Fibroblast of mammary gland (primary cell): ENCODE measurements around the gene GSK3A.
"Not testable (repeated sequence)": the region's sequence is repeated elsewhere in the genome, so short reads cannot be mapped to it uniquely, and the experiment has no call there.

ENCODE experiments used
- DNase-seq: peaks from one replicate; pipeline ENCODE4 v3.0.0-alpha.2; 2010; ENCODE audit warnings: low read depth
- H3K4me3 ChIP-seq: 2 replicates; pipeline ENCODE4 v1.5.1; 2011; ENCODE audit warnings: low read depth, mild to moderate bottlenecking, low read length, moderate library complexity; ENCODE audit not compliant: control insufficient read depth
- TF ChIP-seq, protein P1 (sequence below): conservative IDR thresholded peaks from 2 replicates; pipeline ENCODE4 v1.5.1; 2011; ENCODE audit warnings: low read depth, low read length, inconsistent platforms; ENCODE audit not compliant: control insufficient read depth, insufficient read depth

The GSK3A gene

DNA sequence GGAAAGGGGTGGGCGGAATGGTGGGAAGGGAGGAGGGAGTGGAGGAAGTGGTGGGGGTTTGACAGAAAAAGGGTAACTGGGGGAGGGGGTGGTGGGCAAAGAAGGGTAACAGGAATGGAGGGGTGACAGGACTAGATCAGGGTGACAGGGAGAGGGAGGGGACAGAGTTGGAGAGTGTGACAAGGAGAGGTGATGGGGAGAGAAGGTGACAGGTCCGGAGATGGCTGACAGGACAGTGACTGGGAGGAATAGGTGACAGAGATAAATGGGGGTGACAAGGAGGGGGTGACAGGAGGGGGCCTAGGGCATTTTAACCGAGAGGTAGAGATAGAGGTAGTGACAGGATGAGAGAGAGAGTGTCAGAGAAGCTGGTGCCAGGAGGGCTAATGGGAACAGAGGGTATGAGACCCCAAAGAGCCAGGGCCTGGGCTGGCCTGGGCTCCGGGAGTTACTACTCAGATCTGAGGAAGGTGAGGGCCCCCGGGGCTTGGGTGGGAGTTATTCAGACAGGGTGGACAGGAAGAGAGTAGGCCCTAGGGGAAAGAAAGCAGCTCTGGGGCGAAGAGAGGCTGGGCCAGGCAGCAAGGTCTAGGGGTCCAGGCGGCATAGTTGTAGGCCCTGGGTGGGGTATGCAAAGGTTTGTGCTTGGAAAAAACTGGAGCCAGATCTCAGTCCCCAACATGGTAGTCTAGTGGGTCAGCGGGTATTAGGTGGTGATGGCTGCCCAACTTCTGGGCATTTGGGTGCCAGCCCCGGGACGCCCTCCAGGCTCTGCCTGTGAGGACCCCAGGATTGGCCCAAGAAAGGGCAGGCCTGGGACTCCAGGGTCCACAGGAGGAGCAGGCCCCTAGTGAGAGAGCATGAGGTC, 27.3 kb upstream of the GSK3A start:
- TF ChIP-seq, protein P1, sequence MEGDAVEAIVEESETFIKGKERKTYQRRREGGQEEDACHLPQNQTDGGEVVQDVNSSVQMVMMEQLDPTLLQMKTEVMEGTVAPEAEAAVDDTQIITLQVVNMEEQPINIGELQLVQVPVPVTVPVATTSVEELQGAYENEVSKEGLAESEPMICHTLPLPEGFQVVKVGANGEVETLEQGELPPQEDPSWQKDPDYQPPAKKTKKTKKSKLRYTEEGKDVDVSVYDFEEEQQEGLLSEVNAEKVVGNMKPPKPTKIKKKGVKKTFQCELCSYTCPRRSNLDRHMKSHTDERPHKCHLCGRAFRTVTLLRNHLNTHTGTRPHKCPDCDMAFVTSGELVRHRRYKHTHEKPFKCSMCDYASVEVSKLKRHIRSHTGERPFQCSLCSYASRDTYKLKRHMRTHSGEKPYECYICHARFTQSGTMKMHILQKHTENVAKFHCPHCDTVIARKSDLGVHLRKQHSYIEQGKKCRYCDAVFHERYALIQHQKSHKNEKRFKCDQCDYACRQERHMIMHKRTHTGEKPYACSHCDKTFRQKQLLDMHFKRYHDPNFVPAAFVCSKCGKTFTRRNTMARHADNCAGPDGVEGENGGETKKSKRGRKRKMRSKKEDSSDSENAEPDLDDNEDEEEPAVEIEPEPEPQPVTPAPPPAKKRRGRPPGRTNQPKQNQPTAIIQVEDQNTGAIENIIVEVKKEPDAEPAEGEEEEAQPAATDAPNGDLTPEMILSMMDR, result no peak
- DNase-seq, result no peak
- peak overlapping the region; percentile 76 for H3K4me3 ChIP-seq

DNA sequence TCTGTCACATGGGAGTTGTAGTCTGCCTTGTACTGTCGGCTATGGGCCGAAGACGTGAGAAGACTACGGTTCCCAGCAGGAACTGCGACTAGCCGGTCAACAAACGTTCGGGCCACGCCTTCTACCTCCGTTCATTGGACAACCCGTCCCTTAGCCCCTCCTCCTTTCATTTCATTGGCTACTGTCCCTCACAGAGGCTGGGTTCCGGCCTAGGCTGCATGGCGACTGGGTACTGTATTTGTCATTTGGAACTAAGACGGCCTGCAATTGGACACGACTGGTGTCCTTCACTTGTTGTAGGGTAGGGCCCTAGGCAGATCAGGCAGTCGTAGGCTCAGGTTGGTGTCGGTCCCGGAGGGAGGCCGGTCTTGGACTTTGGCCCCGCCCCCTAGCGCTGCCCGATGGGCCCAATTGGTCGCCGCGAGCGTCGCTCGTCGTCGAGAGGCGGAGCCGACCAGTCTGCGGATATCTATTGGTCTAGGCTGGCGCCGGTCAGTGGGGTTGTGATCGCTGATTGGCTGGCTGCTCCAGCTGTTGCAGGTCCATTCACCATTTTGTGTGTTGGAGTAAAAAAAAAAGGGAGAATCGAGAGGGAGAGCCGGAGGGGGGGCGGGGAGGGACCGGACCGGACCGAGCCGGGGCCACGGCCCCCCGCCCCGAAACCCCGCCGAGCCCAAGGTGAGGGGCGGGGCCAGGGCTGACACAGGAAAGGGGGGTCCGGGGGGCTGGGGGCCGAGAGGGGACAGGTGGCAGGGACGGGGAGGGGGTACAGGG, 26.5 kb upstream of the GSK3A start, which contains the start of gene CIC:
CIC (plus strand) TSS at position 549 of the 774 bp plus-strand sequence. CDS start 2,532 bp downstream, outside the sequence.
- DNase-seq, result peak; percentile 100
- peak within 1 kb of the TSS; percentile 88 for H3K4me3 ChIP-seq
- TF ChIP-seq, protein P1, result no peak

DNA sequence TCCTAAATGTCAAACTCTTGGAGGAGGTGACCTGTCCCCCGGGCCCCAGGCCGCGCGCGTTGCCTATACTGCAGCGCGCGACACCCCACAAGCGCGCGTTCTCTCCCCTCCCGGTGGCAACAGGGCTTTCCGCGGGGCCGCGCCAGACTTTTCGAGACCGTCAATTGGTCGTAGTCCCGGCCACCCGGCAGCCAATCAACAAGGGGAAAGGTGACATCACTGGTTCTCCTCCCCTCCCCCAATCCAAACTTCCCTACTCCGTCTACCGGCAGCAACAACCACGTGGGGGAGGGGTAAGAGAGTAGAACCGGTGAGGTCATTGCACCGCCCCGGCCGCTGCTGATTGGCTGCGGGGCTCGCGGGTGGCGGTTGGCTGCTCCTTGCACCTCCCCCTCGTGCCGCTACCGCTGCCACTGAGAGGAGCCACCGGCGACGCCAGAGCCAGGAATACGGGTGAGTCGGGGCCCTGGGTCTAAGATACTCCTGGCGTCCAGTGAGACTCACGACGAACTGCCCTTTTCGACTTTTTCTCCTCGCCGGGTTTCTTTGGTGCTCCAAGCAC, 25.8 kb upstream of the GSK3A start:
- DNase-seq, result peak; percentile 99
- H3K4me3 ChIP-seq, result peak overlapping the region; percentile 88
- TF ChIP-seq, protein P1, result no peak

DNA sequence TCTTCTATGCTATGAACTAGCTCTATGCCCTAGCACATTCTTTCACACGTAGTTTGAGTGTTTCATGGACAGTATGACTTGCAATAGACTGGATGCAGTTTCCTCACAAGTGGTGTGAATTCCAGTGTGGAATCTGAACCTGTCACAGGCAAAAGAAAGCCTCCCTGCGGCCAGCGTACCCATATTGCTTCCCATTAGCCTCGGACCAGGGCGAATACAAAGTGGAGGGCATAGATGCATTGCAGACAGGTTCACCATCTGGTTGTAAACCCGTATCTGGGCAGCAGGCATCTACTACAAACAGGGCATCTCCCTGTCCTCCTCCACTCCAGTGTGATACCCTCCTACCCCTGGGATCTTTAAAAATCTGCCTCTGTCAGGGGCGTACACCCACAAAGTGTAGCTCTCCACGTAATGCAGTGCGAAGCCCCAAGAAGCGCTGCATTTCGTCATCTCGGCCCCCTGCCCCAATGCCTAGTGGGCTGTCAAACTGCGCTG, 25.3 kb upstream of the GSK3A start:
- TF ChIP-seq, protein P1, result no peak
- peak overlapping the region; percentile 88 for H3K4me3 ChIP-seq
- no peak for DNase-seq

DNA sequence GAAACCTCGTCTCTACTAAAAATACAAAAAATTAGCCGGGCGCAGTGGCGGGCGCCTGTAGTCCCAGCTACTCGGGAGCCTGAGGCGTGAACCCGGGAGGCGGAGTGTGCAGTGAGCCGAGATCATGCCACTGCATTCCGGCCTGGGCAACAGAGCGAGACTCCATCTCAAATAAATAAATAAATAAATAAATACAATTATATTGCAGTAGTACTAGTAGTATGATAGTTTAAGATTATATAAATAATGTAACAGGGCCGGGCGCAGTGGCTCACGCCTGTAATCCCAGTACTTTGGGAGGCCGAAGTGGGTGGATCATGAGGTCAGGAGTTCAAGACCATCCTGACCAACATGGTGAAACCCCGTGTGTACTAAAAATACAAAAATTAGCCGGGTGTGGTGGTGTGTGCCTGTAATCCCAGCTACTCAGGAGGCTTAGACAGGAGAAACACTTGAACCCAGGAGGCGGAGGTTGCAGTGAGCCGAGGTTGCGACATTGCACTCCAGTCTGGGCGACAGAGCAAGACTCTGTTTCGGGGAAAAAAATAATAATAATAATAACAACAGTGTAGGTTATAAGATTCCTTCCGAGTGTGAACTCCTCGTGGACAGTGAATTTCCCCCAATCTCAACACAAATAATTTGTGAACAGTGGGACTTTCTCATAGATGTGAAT, 24.7 kb upstream of the GSK3A start:
- not testable (repeated sequence) for H3K4me3 ChIP-seq, DNase-seq

GRCh38 chr19:42266105-42266504, 23.7 kb upstream of the GSK3A start:
- H3K4me3 ChIP-seq, DNase-seq: not testable (repeated sequence)

GRCh38 chr19:42261763-42262162, 19.4 kb upstream of the GSK3A start:
- DNase-seq, result no peak
- TF ChIP-seq, protein P1, result no peak
- H3K4me3 ChIP-seq, result no peak overlapping the region

DNA sequence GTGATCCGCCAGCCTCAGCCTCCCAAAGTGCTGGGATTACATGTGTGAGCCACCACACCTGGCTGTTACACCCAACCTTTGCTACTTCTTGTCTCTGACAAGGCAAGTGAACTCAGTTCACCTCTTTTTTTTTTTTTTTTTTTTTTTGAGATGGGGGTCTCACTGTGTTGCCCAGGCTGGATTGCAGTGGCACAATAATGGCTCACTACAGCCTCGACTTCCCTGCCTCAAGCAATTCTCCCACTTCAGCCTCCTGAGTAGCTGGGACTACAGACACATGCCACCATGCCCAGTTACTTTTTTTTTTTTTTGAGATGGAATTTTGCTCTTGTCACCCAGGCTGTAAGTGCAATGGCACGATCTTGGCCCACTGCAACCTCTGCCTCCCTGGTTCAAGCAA, 15.4 kb upstream of the GSK3A start:
- H3K4me3 ChIP-seq, DNase-seq: not testable (repeated sequence)
